ENCODE results near the gene RAI1.
"Not testable (repeated sequence)": the region's sequence is repeated elsewhere in the genome, so short reads cannot be mapped to it uniquely, and the experiment has no call there.

The RAI1 gene, protein sequence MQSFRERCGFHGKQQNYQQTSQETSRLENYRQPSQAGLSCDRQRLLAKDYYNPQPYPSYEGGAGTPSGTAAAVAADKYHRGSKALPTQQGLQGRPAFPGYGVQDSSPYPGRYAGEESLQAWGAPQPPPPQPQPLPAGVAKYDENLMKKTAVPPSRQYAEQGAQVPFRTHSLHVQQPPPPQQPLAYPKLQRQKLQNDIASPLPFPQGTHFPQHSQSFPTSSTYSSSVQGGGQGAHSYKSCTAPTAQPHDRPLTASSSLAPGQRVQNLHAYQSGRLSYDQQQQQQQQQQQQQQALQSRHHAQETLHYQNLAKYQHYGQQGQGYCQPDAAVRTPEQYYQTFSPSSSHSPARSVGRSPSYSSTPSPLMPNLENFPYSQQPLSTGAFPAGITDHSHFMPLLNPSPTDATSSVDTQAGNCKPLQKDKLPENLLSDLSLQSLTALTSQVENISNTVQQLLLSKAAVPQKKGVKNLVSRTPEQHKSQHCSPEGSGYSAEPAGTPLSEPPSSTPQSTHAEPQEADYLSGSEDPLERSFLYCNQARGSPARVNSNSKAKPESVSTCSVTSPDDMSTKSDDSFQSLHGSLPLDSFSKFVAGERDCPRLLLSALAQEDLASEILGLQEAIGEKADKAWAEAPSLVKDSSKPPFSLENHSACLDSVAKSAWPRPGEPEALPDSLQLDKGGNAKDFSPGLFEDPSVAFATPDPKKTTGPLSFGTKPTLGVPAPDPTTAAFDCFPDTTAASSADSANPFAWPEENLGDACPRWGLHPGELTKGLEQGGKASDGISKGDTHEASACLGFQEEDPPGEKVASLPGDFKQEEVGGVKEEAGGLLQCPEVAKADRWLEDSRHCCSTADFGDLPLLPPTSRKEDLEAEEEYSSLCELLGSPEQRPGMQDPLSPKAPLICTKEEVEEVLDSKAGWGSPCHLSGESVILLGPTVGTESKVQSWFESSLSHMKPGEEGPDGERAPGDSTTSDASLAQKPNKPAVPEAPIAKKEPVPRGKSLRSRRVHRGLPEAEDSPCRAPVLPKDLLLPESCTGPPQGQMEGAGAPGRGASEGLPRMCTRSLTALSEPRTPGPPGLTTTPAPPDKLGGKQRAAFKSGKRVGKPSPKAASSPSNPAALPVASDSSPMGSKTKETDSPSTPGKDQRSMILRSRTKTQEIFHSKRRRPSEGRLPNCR (N-terminal part only)

DNA sequence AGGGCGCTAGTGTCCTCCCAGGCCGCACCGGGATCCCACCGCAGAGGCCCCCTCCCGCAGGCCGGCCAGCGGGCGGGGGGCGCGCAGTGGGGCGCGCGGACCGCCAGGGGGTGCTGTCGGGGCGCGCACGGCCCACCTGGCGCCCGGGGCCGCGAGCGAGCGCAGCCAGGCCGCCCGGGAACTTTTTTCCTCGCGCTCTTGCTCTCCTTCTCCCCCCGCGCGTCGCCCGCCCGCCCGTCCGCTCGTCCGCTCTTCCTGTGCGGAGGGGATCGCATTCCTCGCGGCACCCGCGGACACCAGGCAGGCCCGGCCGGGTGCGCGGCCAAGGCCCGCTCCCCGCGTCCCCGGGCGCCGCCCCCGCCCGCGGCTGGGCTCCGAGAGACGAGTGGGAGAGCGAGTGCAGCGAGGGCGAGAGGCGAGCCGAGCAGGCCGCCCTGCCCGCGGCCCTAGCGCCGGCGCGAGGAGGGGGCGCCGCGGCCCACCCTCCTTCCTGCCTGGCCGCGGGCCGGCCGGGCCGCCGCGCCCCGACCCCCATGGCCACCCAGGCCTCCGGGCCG, at the start of gene RAI1:
Gene RAI1 (plus strand): TSS at position 272 of the 557 bp plus-strand sequence. CDS start 111,491 bp downstream, outside the sequence.
- peak; percentile 29 for DNase-seq

- not testable (repeated sequence) for DNase-seq
These were observed 48.6 kb upstream of the RAI1 start for GRCh38 chr17:17632690-17633089.

- no peak for DNase-seq
These were observed 47.9 kb upstream of the RAI1 start for GRCh38 chr17:17633310-17633709.

GRCh38 chr17:17635126-17635525, 46.1 kb upstream of the RAI1 start:
- no peak for DNase-seq

- not testable (repeated sequence) for DNase-seq
These were observed 45.6 kb upstream of the RAI1 start for GRCh38 chr17:17635537-17636271.

DNA sequence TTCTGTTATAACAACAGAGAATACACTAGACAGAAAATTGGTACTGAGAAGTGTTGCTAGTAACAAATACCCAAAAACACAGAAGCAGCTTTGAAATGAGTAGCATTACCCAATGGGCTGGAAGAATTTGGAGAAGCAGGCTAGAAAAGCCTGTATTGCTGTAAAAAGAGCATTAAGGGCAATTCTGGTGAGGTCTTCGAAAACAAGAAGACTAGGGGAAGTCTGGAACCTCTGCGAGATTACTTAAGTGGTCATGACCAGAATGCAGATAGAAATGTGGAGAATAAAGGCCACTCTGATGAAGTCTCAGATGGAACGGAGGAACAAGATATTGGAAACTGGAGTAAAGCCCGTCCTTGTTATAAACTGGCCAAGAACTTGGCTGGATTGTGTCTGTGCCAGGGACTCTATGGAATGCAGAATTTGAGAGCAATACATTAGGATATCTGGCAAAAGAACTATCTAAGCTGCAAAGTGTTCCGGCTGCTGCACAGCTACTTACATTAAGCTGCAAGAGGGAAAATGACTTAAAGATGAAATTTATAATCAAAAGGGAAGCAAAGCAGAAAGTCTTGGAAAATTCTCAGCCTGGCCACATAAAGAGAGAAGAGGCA, 44.9 kb upstream of the RAI1 start:
- DNase-seq, result no peak

GRCh38 chr17:17638467-17638866, 42.8 kb upstream of the RAI1 start:
- DNase-seq, result no peak

GRCh38 chr17:17639661-17640270, 41.5 kb upstream of the RAI1 start:
- not testable (repeated sequence) for DNase-seq

DNA sequence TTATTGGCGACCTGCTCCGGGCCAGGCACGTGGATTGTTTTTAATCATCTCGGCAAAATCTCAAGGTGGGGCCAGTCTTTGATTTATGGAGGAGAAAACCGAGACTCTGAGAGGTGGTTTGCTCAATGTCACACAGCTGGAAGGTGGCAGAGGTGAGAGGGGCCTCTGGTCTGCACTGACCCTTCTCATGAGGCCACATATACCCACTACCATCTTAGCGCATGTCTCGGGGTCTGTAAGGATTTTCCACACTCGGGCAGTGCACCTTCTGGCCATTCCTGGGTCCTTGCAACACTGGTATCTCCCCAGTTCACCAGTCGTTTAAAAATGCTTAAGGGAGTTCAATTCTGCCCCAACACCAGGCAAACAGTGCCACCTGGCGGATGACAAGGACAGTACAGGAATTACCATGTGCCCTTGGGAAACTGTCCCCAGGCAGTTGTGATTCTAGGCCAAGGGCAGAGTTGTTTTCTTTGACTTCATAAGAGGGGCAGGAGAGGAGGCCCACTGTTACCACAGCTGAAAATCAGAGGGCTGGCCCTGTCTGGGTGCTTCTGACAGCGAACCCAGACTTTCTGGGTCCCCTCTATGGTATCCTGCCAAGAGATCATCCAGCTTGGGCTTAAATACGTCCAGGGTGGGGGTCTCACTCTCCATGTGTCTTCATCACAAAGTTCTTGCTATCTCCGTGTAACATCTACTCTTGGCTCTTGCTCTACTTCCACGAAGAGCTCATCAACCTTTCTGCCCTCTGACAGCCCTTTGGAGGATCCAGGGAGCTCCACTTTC, 39.4 kb upstream of the RAI1 start:
- DNase-seq, result peak; percentile 71

DNA sequence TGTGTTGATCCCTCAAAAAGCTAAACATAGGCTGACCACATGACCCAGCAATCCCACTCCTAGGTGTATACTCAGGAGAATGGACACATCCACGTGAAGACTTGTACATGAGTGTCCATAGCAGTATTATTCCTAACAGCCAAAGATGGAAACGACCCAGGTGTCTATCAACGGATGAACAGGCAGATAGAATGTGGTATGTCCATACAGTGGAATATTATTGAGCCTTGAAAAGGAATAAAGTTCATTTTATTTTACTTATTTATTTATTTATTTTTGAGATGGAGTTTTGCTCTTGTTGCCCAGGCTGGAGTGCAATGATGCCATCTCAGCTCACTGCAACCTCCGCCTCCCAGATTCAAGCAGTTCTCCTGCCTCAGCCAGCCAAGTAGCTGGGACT, 36.1 kb upstream of the RAI1 start:
- DNase-seq, result not testable (repeated sequence)

GRCh38 chr17:17645961-17646360, 35.3 kb upstream of the RAI1 start:
- DNase-seq, result no peak

DNA sequence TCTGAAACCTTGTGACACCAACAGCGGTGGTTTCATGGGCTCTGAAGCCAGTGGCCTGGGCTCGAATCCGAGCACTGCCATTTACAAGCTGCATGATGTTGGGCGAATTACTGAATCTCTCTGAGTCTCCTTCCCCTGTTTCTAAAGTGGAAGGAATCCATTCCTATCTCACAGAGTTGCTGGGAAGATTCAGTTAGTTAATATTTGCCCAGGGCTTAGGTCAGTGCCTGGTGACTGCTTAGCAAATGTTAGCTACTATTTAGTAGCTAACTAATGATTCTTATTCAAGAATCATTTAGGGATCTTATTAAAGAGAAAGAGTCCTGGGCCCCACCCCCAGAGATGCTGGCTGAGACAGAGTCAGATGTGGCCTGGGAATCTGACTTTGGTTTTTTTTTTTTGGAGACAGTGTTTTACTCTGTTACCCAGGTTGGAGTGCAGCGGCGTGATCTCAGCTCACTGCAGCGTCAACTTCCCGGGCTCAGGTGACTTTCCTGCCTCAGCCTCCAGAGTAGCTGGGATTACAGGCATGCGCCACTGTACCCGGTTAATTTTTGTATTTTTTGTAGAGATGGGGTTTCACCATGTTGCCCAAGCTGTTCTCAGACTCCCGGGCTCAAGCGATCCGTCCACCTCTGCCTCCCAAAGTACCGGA, 33.6 kb upstream of the RAI1 start:
- DNase-seq, result peak; percentile 9

DNA sequence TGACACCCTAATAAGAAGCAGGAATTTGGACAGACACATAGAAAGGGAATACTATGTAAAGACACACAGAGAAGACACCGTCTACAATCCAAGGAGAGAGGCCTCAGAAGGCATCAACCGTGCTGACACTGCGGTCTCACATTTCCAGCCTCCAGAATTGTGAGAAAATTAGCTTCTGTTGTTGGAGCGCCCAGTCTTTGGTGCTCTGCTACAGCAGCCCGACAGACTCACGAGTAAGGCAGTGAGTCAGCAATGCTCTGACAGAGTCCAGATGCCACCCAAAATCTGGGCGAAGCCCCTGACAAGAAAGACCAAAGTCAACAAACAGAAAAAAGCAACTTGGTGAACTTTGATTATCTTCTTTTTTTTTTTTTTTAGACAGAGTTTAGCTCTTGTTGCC, 32.5 kb upstream of the RAI1 start:
- DNase-seq, result no peak

DNA sequence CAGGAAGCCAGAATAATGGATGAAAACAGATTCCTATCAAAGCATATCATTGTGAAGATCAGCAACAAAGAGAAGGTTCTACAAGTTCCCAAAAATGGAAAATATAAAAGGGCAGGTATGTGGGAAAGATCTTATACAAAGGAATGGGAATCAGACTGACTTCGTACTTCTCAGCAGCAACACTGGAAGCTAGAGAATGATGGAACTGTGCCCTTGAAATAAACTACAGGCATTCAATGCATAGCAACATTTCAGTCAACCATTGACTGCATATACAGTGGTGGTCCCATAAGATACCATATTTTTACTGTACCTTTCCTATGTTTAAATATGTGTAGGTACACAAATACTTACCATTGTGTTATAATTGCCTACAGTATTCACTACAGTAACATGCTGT, 30.3 kb upstream of the RAI1 start:
- no peak for DNase-seq

DNA sequence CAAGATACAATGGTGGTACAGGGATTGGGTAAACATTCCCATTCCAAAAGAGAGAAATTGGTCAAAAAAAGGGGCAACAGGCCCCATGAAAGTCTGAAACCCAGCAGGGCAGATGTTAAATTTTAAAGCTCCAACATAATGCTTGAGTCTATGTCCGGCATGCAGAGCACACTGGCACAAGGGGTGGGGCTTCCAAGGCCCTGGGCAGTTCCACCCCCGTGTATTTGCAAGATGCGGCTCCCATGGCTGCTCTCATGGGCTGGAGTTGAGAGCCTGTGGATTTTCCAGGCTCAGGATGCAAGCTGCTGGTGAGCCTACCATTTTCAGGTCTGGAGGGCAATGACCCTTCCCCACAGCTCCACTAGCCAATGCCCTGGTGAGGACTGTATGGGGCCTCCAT, 27.9 kb upstream of the RAI1 start:
- no peak for DNase-seq

GRCh38 chr17:17659340-17659739, 21.9 kb upstream of the RAI1 start:
- no peak for DNase-seq

DNA sequence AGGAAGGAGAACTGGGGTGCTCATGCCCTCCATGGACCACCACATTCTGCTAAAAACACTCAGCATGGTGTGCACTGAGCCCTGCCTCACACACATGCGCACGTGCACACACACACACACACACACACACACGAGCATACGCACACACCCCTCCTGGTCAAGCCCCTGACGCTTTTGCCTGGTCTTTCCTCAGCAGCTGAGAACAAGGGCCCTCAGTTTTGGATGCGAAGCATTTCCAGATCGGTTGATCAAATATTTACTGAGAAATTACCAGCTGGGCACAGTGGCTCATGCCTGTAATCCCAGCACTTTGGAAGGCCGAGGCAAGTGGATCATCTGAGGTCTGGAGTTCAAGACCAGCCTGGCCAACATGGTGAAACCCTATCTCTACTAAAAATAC, 20.1 kb upstream of the RAI1 start:
- DNase-seq, result no peak

DNA sequence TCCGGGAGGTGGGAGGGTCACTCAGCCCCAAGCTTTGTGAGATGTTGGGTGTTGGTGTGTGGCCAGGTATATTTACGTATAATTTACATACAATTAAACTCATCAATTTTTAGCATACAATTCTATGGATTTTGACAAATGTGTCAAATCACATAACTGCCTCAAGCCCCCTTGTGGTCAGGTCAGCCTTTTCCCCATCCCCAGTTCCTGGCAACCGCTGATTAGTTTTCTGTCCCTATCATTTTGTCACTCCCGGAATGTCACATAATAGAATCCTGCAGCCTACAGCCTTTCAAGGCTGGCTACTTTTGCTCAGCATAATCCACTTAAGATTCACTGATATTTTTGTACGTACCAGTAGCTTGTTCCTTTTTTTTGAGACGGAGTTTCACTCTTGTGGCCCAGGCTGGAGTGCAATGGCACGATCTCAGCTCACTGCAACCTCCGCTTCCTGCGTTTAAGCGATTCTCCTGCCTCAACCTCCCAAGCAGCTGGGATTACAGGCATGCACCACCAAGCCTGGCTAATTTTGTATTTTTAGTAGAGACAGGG, 19.3 kb upstream of the RAI1 start:
- no peak for DNase-seq
